CD14-positive monocyte (primary cell): ENCODE measurements around the gene C2. TPM values are rescaled to one million over a fixed set of nuclear protein-coding genes. Genes with fewer than 3 reads are reported as not detected.
A peak's percentile ranks its signal among the peaks of the same experiment; 100 is the strongest.

Experiments used
- DNase-seq, 3 donors: peaks; one replicate each; pipeline ENCODE4 v3.0.0-alpha.2; 2011 to 2022
- H2AFZ ChIP-seq: 2 replicates; pipeline ENCODE4 v1.6.0; 2012; ENCODE audit warnings: mild to moderate bottlenecking, low read depth, low read length, inconsistent platforms; ENCODE audit not compliant: insufficient read depth, poor library complexity, severe bottlenecking
- H3K27ac ChIP-seq, 2 donors: 1 replicate in 1 of 2; 2 replicates in 1 of 2; pipeline ENCODE4 v1.5.1; 2012 to 2013; ENCODE audit warnings: low read length in 2 of 2, control low read depth in 1 of 2, inconsistent platforms in 1 of 2, low read depth in 1 of 2, mild to moderate bottlenecking in 1 of 2
- H3K27me3 ChIP-seq, 2 donors: one replicate each; pipeline versions ENCODE4 v1.6.0 to v1.6.1; 2011 to 2013; ENCODE audit warnings: low read length in 2 of 2; ENCODE audit not compliant: control insufficient read depth in 2 of 2, insufficient read depth in 2 of 2
- H3K36me3 ChIP-seq, 2 donors: replicated peaks in 1 of 2; 1 replicate in 1 of 2; 2 replicates in 1 of 2; pipeline versions ENCODE4 v1.5.1 to v1.6.1; 2012 to 2013; ENCODE audit warnings: low read length in 2 of 2, control low read depth in 1 of 2, inconsistent platforms in 1 of 2, mild to moderate bottlenecking in 1 of 2; ENCODE audit not compliant: insufficient read depth in 2 of 2, control insufficient read depth in 1 of 2
- H3K4me1 ChIP-seq, 2 donors: 1 replicate in 1 of 2; 2 replicates in 1 of 2; pipeline versions ENCODE4 v1.5.1 to v1.6.1; 2012 to 2013; ENCODE audit warnings: low read length in 2 of 2, control low read depth in 1 of 2, inconsistent platforms in 1 of 2, mild to moderate bottlenecking in 1 of 2, moderate library complexity in 1 of 2; ENCODE audit not compliant: insufficient read depth in 2 of 2, control insufficient read depth in 1 of 2
- H3K4me2 ChIP-seq: replicated peaks from 2 replicates; pipeline ENCODE3; 2012; ENCODE audit warnings: low read length, moderate library complexity, mild to moderate bottlenecking; ENCODE audit not compliant: poor library complexity, severe bottlenecking; ENCODE audit errors: extremely low read depth
- H3K4me3 ChIP-seq, 3 experiments: fragments of 200-600 bp in 1 of 3; sonication (generic) in 1 of 3; replicated peaks in 1 of 3; 1 replicate in 2 of 3; 2 replicates in 1 of 3; pipeline ENCODE4 v1.5.1; 2011 to 2013; ENCODE audit warnings: low read length in 3 of 3, mild to moderate bottlenecking in 3 of 3, control low read depth in 2 of 3, low read depth in 2 of 3, inconsistent platforms in 1 of 3, moderate library complexity in 1 of 3
- H3K79me2 ChIP-seq: 2 replicates; pipeline ENCODE4 v1.6.0; 2012; ENCODE audit warnings: mild to moderate bottlenecking, control low read depth, inconsistent platforms, low read length, moderate library complexity; ENCODE audit not compliant: insufficient read depth
- H3K9ac ChIP-seq: 2 replicates; pipeline ENCODE4 v1.6.0; 2017; ENCODE audit warnings: low read length, mild to moderate bottlenecking; ENCODE audit not compliant: insufficient read depth, poor library complexity, severe bottlenecking
- H3K9me3 ChIP-seq, 2 donors: replicated peaks in 1 of 2; 1 replicate in 1 of 2; 2 replicates in 1 of 2; pipeline versions ENCODE4 v1.5.1 to v1.6.1; 2012 to 2013; ENCODE audit warnings: low read length in 2 of 2, control low read depth in 1 of 2; ENCODE audit not compliant: control insufficient read depth in 1 of 2, insufficient read depth in 1 of 2
- H4K20me1 ChIP-seq: 2 replicates; pipeline ENCODE4 v1.6.0; 2012; ENCODE audit warnings: mild to moderate bottlenecking, low read length, control low read depth, moderate library complexity; ENCODE audit not compliant: insufficient read depth
- H3K27ac Mint-ChIP-seq, 7 donors: one replicate each; pipeline ENCODE4 v1.8.0; 2020; ENCODE audit warnings: mild to moderate bottlenecking in 7 of 7, mixed read lengths in 7 of 7, moderate library complexity in 6 of 7, inconsistent platforms in 2 of 7
- H3K27me3 Mint-ChIP-seq, 3 donors: one replicate each; pipeline ENCODE4 v1.8.0; 2021 to 2022; ENCODE audit warnings: low read depth in 3 of 3, mild to moderate bottlenecking in 3 of 3, mixed read lengths in 3 of 3, moderate library complexity in 3 of 3, inconsistent platforms in 1 of 3
- H3K36me3 Mint-ChIP-seq, 2 donors: one replicate each; pipeline ENCODE4 v1.8.0; 2020; ENCODE audit warnings: mixed read lengths in 2 of 2, inconsistent platforms in 1 of 2, mild to moderate bottlenecking in 1 of 2
- H3K4me1 Mint-ChIP-seq: one replicate; pipeline ENCODE4 v1.8.0; 2020; ENCODE audit warnings: mild to moderate bottlenecking, mixed read lengths
- H3K4me3 Mint-ChIP-seq, 2 donors: one replicate each; pipeline ENCODE4 v1.8.0; 2020; ENCODE audit warnings: mild to moderate bottlenecking in 2 of 2, mixed read lengths in 2 of 2, moderate library complexity in 1 of 2
- H3K9me3 Mint-ChIP-seq, 7 donors: one replicate each; pipeline ENCODE4 v1.8.0; 2020 to 2022; ENCODE audit warnings: mixed read lengths in 7 of 7, mild to moderate bottlenecking in 6 of 7, moderate library complexity in 6 of 7, inconsistent platforms in 2 of 7
- WGBS: methylation state at CpG from one replicate; pipeline ENCODE4 v1.1.5; 2013; ENCODE audit warnings: missing lambda C conversion rate; ENCODE audit not compliant: insufficient coverage; 5-methylcytosine and 5-hydroxymethylcytosine counted together
- intact Hi-C, 2 donors: fragments of 100-400 bp; cut with micrococcal nuclease; formaldehyde crosslinking; loops; one replicate each; pipeline versions ENCODE4 v1.15.0 to v1.15.1; 2023
- polyA plus RNA-seq, 3 donors: library from polyadenylated mRNA; depleted of rRNA in 1 of 3; unstranded in 2 of 3; stranded (reverse) in 1 of 3; fragments of 300-500 nt in 2 of 3; fragments of >200 nt in 1 of 3; fragmentation: Illumina TruSeq in 2 of 3; gene quantifications; 1 replicate in 2 of 3; 2 replicates in 1 of 3; pipeline ENCODE4 v1.2.3, GENCODE V29; 2012 to 2021
- TF ChIP-seq, protein P1 (sequence below): fragments of 200-600 bp; IDR thresholded peaks from one replicate; pipeline ENCODE4 v1.8.0; 2022; ENCODE audit warnings: antibody characterized with exemption, mild to moderate bottlenecking

Gene C2
- polyA plus RNA-seq, 3 donors, result 5.4 to 7.2 (median 6.5) TPM

DNA sequence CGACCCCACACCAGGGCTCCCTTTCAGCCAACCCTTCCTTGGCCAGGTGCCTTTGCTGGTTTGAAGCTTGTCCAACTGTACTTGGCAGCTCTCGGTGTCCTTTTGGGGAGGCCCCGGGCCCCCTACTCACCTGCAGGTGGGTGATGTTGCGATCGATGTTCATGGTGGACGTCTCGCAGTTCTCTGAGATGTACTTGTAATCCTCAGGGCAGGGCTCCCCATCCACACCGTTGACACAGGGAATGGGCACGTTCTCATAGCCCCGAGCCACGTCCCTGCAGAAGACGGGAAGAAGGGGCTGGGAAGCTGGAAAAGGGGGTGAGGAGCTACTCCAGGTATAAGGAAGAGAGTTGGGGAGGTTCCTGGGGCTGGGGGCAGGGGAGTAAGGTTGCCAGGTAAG is 43.8 kb upstream of the C2 start:
- intact Hi-C loops, result no loop called here
- Mint-ChIP-seq H3K4me1 (no peaks in the 10 kb centered on the region), H3K9me3 (peaks cover 0 to 1% (median 0%) of the 10 kb centered on the region in 7 donors), H3K27ac (no peak overlapping the region), H3K27me3 (no peaks in the 10 kb centered on the region), H3K36me3 (peaks cover 78 to 96% of the 10 kb centered on the region in 2 donors), H3K4me3 (no peak overlapping the region)
- Histone ChIP-seq H4K20me1 (no peaks in the 10 kb centered on the region), H3K27me3 (no peaks in the 10 kb centered on the region), H3K4me1 (no peaks in the 10 kb centered on the region), H3K4me2 (no peak overlapping the region), H3K79me2 (no peaks in the 10 kb centered on the region), H3K36me3 (peaks cover 83 to 91% of the 10 kb centered on the region in 2 donors), H2AFZ (no peak overlapping the region), H3K4me3 (no peak overlapping the region), H3K9me3 (no peaks in the 10 kb centered on the region), H3K9ac (no peak overlapping the region), H3K27ac (no peak overlapping the region)
- peak in 1 of 3 donors; percentile 1 for DNase-seq
- TF ChIP-seq, protein P1, sequence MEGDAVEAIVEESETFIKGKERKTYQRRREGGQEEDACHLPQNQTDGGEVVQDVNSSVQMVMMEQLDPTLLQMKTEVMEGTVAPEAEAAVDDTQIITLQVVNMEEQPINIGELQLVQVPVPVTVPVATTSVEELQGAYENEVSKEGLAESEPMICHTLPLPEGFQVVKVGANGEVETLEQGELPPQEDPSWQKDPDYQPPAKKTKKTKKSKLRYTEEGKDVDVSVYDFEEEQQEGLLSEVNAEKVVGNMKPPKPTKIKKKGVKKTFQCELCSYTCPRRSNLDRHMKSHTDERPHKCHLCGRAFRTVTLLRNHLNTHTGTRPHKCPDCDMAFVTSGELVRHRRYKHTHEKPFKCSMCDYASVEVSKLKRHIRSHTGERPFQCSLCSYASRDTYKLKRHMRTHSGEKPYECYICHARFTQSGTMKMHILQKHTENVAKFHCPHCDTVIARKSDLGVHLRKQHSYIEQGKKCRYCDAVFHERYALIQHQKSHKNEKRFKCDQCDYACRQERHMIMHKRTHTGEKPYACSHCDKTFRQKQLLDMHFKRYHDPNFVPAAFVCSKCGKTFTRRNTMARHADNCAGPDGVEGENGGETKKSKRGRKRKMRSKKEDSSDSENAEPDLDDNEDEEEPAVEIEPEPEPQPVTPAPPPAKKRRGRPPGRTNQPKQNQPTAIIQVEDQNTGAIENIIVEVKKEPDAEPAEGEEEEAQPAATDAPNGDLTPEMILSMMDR, result no peak
- WGBS, result 98% methylated on average over 11 of the region's 12 CpGs

DNA sequence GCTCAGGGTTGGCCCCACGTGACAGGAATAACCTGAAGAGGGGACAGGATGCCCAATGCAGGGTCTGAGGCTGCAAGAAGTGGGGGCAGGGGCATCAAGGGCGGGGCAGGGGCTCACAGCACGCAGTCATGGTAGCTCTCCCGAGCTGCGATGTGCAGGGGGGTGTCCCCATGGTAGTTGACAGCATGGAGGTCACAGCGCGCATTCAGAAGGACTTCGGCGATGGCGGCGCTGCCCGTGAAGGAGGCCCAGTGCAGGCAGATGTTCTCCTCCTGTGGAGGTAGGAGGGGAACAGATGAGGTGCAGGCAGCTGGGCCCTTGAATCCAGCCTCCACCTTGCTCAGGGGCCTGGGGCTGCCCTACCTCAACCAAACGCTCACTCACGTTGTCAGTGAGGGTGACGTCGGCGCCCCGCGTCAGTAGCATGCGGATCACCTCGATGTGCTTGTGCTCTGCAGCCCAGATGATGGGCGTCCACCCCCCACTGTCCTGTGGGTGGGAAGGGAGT is 42.9 kb upstream of the C2 start:
- Mint-ChIP-seq H3K4me3 (no peak overlapping the region), H3K36me3 (peaks cover 79 to 93% of the 10 kb centered on the region in 2 donors), H3K4me1 (peaks cover 2% of the 10 kb centered on the region), H3K27me3 (no peaks in the 10 kb centered on the region), H3K27ac (no peak overlapping the region), H3K9me3 (peaks cover 0 to 1% (median 0%) of the 10 kb centered on the region in 7 donors)
- Histone ChIP-seq H3K4me2 (no peak overlapping the region), H3K9me3 (no peaks in the 10 kb centered on the region), H3K4me3 (no peak overlapping the region), H3K36me3 (peaks cover 91 to 96% of the 10 kb centered on the region in 2 donors), H3K79me2 (no peaks in the 10 kb centered on the region), H2AFZ (no peak overlapping the region), H3K27ac (no peak overlapping the region), H4K20me1 (no peaks in the 10 kb centered on the region), H3K27me3 (no peaks in the 10 kb centered on the region), H3K9ac (no peak overlapping the region), H3K4me1 (no peaks in the 10 kb centered on the region)
- intact Hi-C loops, result no loop called here
- DNase-seq, result no peak
- WGBS, result 97% methylated on average over 12 of the region's 22 CpGs
- TF ChIP-seq, protein P1, result no peak
